Breast epithelium (tissue), 3 donors: ENCODE measurements around the gene DRP2.

ENCODE experiments used
- CTCF ChIP-seq, 3 donors: fragments of 450-650 bp; IDR thresholded peaks; one replicate each; pipeline ENCODE4 v1.5.1; 2016 to 2017; ENCODE audit warnings: antibody characterized with exemption in 3 of 3, mild to moderate bottlenecking in 3 of 3, moderate library complexity in 3 of 3
- POLR2A ChIP-seq: fragments of 450-650 bp; IDR thresholded peaks from one replicate; pipeline ENCODE4 v1.6.1; 2016; ENCODE audit warnings: antibody characterized with exemption, mild to moderate bottlenecking, moderate library complexity
- POLR2AphosphoS5 ChIP-seq, 3 donors: sonication (generic); formaldehyde crosslinking; IDR thresholded peaks; one replicate each; pipeline ENCODE4 v1.6.1; 2017; ENCODE audit warnings: antibody characterized with exemption in 3 of 3

DNA sequence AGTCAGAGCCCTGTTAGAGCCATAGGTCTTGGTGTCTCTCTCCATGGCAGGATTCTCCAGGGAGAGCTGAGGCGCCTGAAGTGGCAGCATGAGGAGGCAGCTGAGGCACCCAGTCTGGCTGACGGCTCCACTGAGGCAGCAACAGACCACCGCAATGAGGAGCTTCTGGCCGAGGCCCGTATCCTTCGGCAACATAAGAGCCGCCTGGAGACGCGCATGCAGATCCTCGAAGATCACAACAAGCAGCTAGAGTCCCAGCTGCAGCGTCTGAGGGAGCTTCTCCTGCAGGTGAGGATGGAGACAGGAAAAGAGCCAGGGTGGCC is 38.6 kb downstream of the DRP2 start:
- TF ChIP-seq CTCF (IDR thresholded peaks at IDR 0.05) (no peak), POLR2AphosphoS5 (IDR thresholded peaks at IDR 0.05) (no peak), POLR2A (no peak)
